ENCODE measurements around the gene PYHIN1. TPM values are rescaled to one million over a fixed set of nuclear protein-coding genes. Genes with fewer than 3 reads are reported as not detected.
"Not testable (repeated sequence)": the region's sequence is repeated elsewhere in the genome, so short reads cannot be mapped to it uniquely, and the experiment has no call there.

Gene PYHIN1
- total RNA-seq, 2 donors from 2014 or later, result 0.18 to 0.51 TPM

DNA sequence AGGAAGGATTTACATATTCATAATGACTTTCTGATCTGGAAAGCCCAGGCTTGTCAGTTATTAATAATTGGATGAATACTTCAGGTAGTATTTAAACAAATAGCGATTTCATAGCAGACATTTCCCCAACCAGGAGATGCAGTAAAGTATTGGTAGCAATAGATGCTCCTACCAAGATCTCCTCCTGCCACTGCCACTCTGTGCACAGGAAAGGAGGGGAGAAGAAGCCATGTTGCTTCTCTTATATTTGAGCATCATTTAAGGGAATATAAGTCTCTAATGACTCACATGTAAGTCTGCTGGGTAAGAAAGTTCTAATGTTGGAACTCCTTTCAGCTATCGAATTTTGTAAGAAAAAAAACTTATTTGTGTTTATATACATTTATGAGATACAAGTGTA is 77.9 kb downstream of the PYHIN1 start:
- Histone ChIP-seq H3K27ac (peak overlapping the region; percentile 64 to 79), H3K9me3 (no peaks in the 10 kb centered on the region), H3K4me1 (replicated peaks) (no peaks in the 10 kb centered on the region), H3K36me3 (no peaks in the 10 kb centered on the region), H3K27me3 (replicated peaks; ENCODE audit: insufficient read depth) (no peaks in the 10 kb centered on the region), H3K4me3 (no peak overlapping the region)
- TF ChIP-seq, protein P1, sequence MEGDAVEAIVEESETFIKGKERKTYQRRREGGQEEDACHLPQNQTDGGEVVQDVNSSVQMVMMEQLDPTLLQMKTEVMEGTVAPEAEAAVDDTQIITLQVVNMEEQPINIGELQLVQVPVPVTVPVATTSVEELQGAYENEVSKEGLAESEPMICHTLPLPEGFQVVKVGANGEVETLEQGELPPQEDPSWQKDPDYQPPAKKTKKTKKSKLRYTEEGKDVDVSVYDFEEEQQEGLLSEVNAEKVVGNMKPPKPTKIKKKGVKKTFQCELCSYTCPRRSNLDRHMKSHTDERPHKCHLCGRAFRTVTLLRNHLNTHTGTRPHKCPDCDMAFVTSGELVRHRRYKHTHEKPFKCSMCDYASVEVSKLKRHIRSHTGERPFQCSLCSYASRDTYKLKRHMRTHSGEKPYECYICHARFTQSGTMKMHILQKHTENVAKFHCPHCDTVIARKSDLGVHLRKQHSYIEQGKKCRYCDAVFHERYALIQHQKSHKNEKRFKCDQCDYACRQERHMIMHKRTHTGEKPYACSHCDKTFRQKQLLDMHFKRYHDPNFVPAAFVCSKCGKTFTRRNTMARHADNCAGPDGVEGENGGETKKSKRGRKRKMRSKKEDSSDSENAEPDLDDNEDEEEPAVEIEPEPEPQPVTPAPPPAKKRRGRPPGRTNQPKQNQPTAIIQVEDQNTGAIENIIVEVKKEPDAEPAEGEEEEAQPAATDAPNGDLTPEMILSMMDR (IDR thresholded peaks at IDR 0.05), result no peak
- TF ChIP-seq POLR2AphosphoS5 (IDR thresholded peaks at IDR 0.05), result no peak
- no peak for TF ChIP-seq POLR2A (IDR thresholded peaks at IDR 0.05)
- intact Hi-C loops (cut with DNase I), result no loop called here
- WGBS, result 72% methylated on average over 2 of the region's 2 CpGs
- DNase-seq (ENCODE audit: low spot score), result no peak

DNA sequence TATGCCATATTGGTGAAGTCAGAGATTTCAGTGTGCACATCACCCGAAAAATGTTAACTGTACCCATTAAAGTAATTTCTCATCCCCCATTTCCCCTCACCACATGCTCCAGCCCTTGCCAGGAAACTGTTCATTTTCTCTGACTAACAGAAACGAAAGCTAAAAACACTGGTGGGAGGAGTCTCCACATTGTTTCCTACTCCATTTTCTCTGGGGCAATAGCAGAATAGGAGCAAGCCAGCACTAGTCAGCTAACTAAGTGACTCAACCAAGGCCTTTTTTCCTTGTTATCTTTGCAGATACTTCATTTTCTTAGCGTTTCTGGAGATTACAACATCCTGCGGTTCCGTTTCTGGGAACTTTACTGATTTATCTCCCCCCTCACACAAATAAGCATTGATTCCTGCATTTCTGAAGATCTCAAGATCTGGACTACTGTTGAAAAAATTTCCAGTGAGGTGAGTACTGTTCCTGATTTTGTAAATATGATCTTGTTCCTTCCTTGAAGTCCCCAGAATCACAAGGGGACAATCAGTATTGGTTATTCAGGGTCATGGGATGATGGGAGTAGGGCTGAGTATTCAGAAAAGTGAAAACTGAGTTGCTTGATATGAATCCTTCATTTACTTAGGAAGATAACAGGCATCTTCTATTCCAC is 78.5 kb downstream of the PYHIN1 start, which contains the start of gene IFI16:
TSS of gene IFI16 (plus strand) at position 204 of the 658 bp plus-strand sequence. CDS start 4,774 bp downstream, outside the sequence.
- Histone ChIP-seq H3K36me3 (no peaks in the 10 kb centered on the region), H3K27ac (peak within 1 kb of the TSS; percentile 64 to 79), H3K9me3 (no peaks in the 10 kb centered on the region), H3K4me1 (replicated peaks) (no peaks in the 10 kb centered on the region), H3K4me3 (peak within 1 kb of the TSS; percentile 21 to 26), H3K27me3 (replicated peaks; ENCODE audit: insufficient read depth) (no peaks in the 10 kb centered on the region)
- WGBS, result 25% methylated on average over 5 of the region's 5 CpGs
- TF ChIP-seq, protein P1 (IDR thresholded peaks at IDR 0.05), result no peak
- TF ChIP-seq POLR2AphosphoS5 (IDR thresholded peaks at IDR 0.05), result peak; percentile 88
- TF ChIP-seq POLR2A (IDR thresholded peaks at IDR 0.05), result peak; percentile 65
- DNase-seq (ENCODE audit: low spot score), result peak; percentile 64
- intact Hi-C loops (cut with DNase I), result no loop called here

DNA sequence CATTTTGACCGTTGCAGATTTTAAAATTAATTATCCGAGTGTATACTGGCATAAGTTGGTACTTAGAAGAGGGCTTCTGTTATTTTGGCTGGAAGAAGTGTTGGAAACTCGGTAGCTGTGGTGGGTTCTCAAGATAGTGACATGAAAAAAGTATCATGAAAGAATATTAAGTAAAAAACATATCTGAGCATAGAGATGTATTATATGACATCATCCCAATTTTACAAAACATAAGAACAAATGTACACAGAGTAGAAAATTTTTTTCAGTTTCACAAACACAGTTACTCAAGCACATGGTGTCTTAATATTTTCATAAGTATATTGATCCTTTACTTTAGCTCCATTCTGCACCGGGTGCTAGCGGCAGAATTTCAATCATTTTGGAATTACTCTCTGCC is 79.0 kb downstream of the PYHIN1 start:
- Histone ChIP-seq H3K27ac (peak overlapping the region; percentile 64 to 79), H3K36me3 (no peaks in the 10 kb centered on the region), H3K4me1 (replicated peaks) (no peaks in the 10 kb centered on the region), H3K9me3 (no peaks in the 10 kb centered on the region), H3K4me3 (peak overlapping the region; percentile 21 to 26), H3K27me3 (replicated peaks; ENCODE audit: insufficient read depth) (no peaks in the 10 kb centered on the region)
- 47% methylated on average over 5 of the region's 5 CpGs for WGBS
- TF ChIP-seq, protein P1 (IDR thresholded peaks at IDR 0.05), result no peak
- TF ChIP-seq POLR2A (IDR thresholded peaks at IDR 0.05) (no peak), POLR2AphosphoS5 (IDR thresholded peaks at IDR 0.05) (no peak)
- no peak for DNase-seq (ENCODE audit: low spot score)
- intact Hi-C loops (cut with DNase I), result no loop called here

DNA sequence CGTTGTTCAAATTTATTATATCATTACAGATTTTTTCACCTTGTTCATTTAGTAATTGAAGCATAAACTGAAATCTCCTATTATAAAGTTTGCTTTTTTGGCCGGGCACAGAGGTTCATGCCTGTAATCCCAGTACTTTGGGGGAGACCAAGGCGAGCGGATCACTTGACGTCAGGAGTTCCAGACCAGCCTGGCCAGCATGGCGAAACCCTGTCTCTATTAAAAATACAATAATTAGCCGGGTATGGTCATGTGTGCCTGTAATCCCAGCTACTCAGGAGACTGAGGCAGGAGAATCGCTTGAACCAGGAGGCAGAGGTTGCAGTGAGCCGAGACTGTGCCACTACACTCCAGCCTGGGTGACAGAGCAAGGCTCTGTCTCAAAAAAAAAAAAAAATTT is 79.6 kb downstream of the PYHIN1 start:
- H3K36me3 ChIP-seq; H3K27me3 ChIP-seq (replicated peaks; ENCODE audit: insufficient read depth); intact Hi-C loops (cut with DNase I); H3K4me1 ChIP-seq (replicated peaks); H3K9me3 ChIP-seq; DNase-seq (ENCODE audit: low spot score): not testable (repeated sequence)
- 56% methylated on average over 9 of the region's 9 CpGs for WGBS
- Histone ChIP-seq H3K4me3 (peak overlapping the region; percentile 21 to 26), H3K27ac (peak overlapping the region; percentile 64 to 79)

DNA sequence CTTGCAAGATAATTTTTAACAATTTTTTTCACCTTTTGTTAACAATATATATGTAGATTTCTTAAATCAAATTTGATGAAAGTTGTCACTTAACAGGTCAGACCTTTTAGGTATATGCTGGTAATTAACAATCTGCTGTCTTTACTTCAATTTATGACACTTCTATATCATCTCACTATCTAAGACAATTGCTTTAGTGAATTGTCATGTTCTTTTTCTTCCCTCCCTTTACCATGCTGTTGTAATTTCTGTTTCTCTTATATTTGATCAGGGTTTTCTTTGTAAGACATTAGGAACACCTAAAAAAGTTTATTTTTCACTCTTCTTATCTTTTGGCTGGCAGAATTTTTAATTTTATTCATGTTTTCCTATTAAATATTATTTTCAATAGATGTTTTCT is 80.4 kb downstream of the PYHIN1 start:
- H3K4me3 ChIP-seq, result no peak overlapping the region
- intact Hi-C loops (cut with DNase I), result no loop called here

More for the DNA sequence above, 80.4 kb downstream of the PYHIN1 start:
- no peaks in the 10 kb centered on the region for H3K36me3 ChIP-seq
- no peak overlapping the region for H3K27ac ChIP-seq
- no peaks in the 10 kb centered on the region for H3K27me3 ChIP-seq (replicated peaks; ENCODE audit: insufficient read depth)
- TF ChIP-seq POLR2A (IDR thresholded peaks at IDR 0.05) (no peak), POLR2AphosphoS5 (IDR thresholded peaks at IDR 0.05) (no peak)
- TF ChIP-seq, protein P1 (IDR thresholded peaks at IDR 0.05), result no peak
- H3K9me3 ChIP-seq, result no peaks in the 10 kb centered on the region
- no peaks in the 10 kb centered on the region for H3K4me1 ChIP-seq (replicated peaks)
- no peak for DNase-seq (ENCODE audit: low spot score)
